ENCODE measurements around the gene CLEC4G.

CLEC4G gene

GRCh38 chr19:7722231-7722651 lies 9.7 kb downstream of the CLEC4G start:
- TF ChIP-seq CTCF (IDR thresholded peaks at IDR 0.05; ENCODE audit: low read depth, low read length) = no peak
- H3K4me3 ChIP-seq (ENCODE audit: low read depth, low read length) = no peak overlapping the region

GRCh38 chr19:7720351-7720750 lies 11.6 kb downstream of the CLEC4G start:
- no peak overlapping the region for H3K4me3 ChIP-seq (ENCODE audit: low read depth, low read length)
- TF ChIP-seq CTCF (IDR thresholded peaks at IDR 0.05; ENCODE audit: low read depth, low read length) = no peak

GRCh38 chr19:7718668-7719067 lies 13.2 kb downstream of the CLEC4G start:
- TF ChIP-seq CTCF (IDR thresholded peaks at IDR 0.05; ENCODE audit: low read depth, low read length) = no peak
- H3K4me3 ChIP-seq (ENCODE audit: low read depth, low read length) = no peak overlapping the region

- no peak for TF ChIP-seq CTCF (IDR thresholded peaks at IDR 0.05; ENCODE audit: low read depth, low read length)
These were observed 15.1 kb downstream of the CLEC4G start for GRCh38 chr19:7716762-7717161.

GRCh38 chr19:7715671-7716070 lies 16.2 kb downstream of the CLEC4G start:
- H3K4me3 ChIP-seq (ENCODE audit: low read depth, low read length) = no peak overlapping the region
- no peak for TF ChIP-seq CTCF (IDR thresholded peaks at IDR 0.05; ENCODE audit: low read depth, low read length)

More at GRCh38 chr19:7716762-7717161, 15.1 kb downstream of the CLEC4G start:
- no peak overlapping the region for H3K4me3 ChIP-seq (ENCODE audit: low read depth, low read length)

- no peak for TF ChIP-seq CTCF (IDR thresholded peaks at IDR 0.05; ENCODE audit: low read depth, low read length)
These were observed 21.3 kb downstream of the CLEC4G start for GRCh38 chr19:7710616-7711015.

GRCh38 chr19:7709932-7710460 lies 21.9 kb downstream of the CLEC4G start:
- TF ChIP-seq CTCF (IDR thresholded peaks at IDR 0.05; ENCODE audit: low read depth, low read length) = no peak
- H3K4me3 ChIP-seq (ENCODE audit: low read depth, low read length) = no peak overlapping the region

More at GRCh38 chr19:7710616-7711015, 21.3 kb downstream of the CLEC4G start:
- H3K4me3 ChIP-seq (ENCODE audit: low read depth, low read length) = no peak overlapping the region
